NCI-H510A (cell line): ENCODE data around the gene RHBDL1.
"Not testable (repeated sequence)": the region's sequence is repeated elsewhere in the genome, so short reads cannot be mapped to it uniquely, and the experiment has no call there.

ENCODE experiments used
- DNase-seq: peaks from one replicate; lab custom pipeline; 2025; lab: John Stamatoyannopoulos, UW

The RHBDL1 gene

GRCh38 chr16:686459-687260, 11.2 kb downstream of the RHBDL1 start:
- DNase-seq = no peak

GRCh38 chr16:687499-687898, 12.0 kb downstream of the RHBDL1 start:
- no peak for DNase-seq

- no peak for DNase-seq
Observed at GRCh38 chr16:689175-689897, 13.9 kb downstream of the RHBDL1 start.

- not testable (repeated sequence) for DNase-seq
Observed at GRCh38 chr16:691242-691641, 15.8 kb downstream of the RHBDL1 start.

- DNase-seq = no peak
Observed at GRCh38 chr16:692356-693108, 17.1 kb downstream of the RHBDL1 start.

GRCh38 chr16:693364-693763, 17.9 kb downstream of the RHBDL1 start:
- no peak for DNase-seq

- DNase-seq = no peak
Observed at GRCh38 chr16:693766-694165, 18.3 kb downstream of the RHBDL1 start.

GRCh38 chr16:694187-694862, 18.9 kb downstream of the RHBDL1 start:
- no peak for DNase-seq

GRCh38 chr16:694863-695354, 19.4 kb downstream of the RHBDL1 start:
- no peak for DNase-seq

- peak; percentile 87 for DNase-seq
Observed at GRCh38 chr16:695355-696089, 20.1 kb downstream of the RHBDL1 start.

- DNase-seq = no peak
Observed at GRCh38 chr16:698911-699671, 23.6 kb downstream of the RHBDL1 start.

GRCh38 chr16:700684-701584, 25.5 kb downstream of the RHBDL1 start:
- no peak for DNase-seq

GRCh38 chr16:702341-702740, 26.9 kb downstream of the RHBDL1 start:
- DNase-seq = no peak

GRCh38 chr16:703406-703805, 27.9 kb downstream of the RHBDL1 start:
- DNase-seq = no peak

- no peak for DNase-seq
Observed at GRCh38 chr16:704047-704446, 28.6 kb downstream of the RHBDL1 start.

- no peak for DNase-seq
Observed at GRCh38 chr16:704552-705380, 29.3 kb downstream of the RHBDL1 start.

GRCh38 chr16:705431-706188, 30.1 kb downstream of the RHBDL1 start, which contains the start of gene FBXL16:
FBXL16 (minus strand) TSS chr16:705801; CDS start chr16:697405, 8,396 bp downstream.
- peak; percentile 41 for DNase-seq
